Fibroblast of the conjunctiva (primary cell): Measurements from ENCODE around the gene TREML4.
"Not testable (repeated sequence)": the region's sequence is repeated elsewhere in the genome, so short reads cannot be mapped to it uniquely, and the experiment has no call there.

Experiments
- DNase-seq: peaks from one replicate; pipeline ENCODE4 v3.0.0-alpha.2; 2010; ENCODE audit warnings: low read depth

TREML4 gene

DNA sequence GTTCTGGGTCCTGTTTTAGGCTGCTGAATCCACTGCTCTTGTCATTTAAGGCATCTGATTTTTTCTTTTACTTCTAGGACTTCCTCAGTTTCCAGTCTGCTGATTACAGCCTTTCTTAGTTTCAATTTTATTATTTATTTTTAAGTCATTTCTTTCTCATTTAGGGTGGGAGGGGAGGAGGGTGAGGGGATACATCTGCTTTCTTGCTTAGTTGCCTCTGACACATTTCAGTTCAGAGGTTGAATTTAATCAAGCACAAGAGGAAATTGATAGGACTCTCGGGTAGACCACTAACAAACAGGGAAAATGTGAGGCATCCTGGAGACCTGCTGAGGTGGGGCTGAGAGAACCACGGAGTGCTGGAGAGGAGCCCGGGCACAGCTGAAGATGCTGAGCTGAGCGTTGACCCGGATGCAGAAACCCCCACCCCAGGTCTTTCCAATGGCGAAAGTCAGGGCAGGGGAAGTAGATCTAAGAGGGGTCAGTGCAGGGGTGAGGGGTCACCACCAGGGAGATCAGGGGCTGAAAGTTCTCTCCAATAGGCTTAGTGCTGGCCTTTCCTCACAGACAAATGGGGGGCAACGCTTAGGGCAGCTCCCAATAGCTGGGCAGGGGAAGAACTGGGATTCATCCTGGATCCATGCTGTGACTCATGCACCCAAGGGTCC lies 19.6 kb upstream of the TREML4 start:
- DNase-seq: no peak

DNA sequence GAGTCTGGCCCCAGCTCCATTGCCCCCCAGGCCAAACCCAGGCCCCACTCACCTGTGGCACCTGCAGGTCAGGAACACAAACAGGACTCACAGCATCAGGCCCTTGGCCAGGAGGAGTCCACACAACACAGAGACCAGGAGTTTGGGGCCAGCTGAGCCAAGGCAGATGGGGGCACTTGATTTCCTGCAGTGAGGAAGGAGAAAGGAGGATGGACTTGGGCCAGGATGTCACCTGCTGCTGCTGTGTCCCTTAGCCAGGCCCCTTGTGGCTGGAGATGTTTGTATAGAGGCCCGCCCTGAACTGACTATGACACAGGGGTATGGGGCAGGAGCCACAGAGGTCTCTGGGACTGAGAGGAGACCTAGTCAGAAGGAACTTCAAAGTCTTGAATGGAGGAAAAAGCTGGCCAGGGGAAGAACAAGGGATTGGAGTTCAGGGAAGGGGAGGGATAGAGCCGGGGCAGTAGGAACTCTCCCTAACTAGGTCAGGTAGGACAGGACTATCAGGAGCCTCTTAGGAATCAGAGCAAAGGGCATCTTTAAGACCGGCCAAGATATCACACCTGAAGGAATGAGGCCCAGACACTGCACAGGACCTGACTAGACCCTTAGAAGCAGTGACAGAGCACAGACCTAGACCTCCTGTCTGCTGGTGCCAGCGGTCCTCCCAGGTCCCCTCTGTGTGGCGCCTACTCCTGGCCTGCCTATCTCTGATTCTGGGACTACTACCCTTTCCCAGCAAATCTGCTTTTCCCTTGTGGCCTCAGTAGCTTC lies 18.4 kb upstream of the TREML4 start:
- DNase-seq: no peak

DNA sequence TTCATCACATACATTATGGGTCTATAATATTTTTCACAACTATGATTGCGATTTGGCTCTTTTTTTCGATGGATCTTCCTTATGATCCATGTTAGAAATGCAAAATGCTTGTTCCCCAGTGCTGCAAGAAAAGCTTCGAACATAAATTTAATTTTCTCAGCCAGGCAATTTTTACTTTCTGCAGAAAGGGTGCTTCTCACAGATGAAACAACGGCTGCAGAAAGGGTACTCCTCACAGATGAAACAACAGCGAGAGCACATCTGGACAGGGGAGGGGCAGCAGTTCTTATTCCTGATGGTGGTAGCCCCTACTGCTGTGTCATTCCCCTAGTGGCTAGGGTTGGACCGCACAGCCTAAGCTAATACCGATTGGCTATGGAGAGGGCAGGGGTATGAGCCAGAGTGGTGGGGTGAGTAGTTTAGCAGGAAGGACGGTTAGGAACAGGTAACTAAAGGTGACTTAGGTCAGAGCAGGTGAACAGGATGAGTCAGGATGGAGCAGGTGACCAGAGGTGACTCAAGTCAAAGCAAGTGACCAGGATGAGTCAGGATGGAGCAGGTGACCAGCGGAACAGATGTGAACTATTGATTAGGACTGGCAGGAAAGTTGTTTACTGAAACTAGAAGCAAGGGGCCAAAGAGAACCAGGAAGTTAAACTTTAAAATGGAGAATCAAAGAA lies 13.4 kb upstream of the TREML4 start:
- no peak for DNase-seq

DNA sequence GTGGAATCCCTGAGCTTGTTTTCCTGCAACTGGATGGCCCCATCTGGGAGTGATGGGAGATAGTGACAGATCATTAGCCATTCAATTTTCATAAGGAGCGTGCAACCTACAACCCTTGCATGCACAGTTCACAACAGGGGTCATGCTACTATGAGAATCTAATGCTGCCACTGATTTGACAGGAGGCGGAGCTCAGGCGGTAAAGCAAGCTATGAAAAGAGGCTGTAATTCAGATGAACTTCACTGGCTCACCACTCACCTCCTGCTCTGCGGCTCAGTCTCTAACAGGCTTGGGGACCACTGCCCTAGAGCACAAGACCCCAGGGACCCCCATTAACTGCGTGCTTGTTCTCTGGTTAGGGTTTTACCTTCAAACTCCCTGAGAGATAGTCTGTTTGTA lies 12.4 kb upstream of the TREML4 start:
- no peak for DNase-seq

- DNase-seq: no peak
These were observed 11.5 kb upstream of the TREML4 start for GRCh38 chr6:41216616-41217015.

DNA sequence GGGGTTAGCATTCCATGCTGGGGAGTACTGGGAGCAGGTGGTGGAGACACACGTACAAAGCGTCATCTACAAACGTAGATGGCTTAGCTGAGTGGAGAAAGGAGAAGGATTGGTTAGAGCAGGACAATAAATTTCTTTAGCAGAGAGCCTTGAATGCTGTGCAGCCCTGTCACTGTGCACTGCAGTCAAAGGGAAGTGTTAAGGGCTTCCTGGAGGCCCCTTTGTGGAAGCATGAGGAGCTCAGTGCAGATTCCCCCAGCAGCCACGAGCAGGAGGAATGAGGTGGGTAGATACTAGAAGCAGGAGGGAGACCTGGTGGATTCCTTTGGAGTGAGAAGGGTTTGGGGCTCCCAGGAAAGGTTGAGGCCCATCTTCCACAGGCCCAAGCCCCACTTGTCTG lies 6.1 kb upstream of the TREML4 start:
- DNase-seq: no peak

- DNase-seq: no peak
These were observed 5.6 kb upstream of the TREML4 start for GRCh38 chr6:41222513-41222912.

- no peak for DNase-seq
These were observed 3.3 kb upstream of the TREML4 start for GRCh38 chr6:41224800-41225199.

DNA sequence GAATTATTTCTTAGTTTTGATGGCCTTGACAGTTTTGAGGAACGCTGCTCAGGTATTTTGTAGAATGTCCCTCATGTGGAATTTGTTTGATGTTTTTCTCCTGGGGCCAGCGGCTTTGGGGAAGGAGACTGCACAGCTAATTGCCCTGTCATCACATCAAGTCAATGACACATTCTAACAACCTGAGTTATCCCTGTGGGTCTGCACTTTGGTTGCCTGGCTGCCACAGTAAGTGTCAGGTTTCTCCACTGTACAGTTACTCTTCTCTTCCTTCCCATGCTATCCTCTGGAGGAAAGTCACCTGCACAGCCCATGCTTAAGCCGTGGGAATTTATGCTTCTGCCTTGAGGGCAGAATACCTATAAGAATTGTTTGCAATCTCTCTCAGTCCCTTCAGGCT lies 1.4 kb upstream of the TREML4 start:
- no peak for DNase-seq

DNA sequence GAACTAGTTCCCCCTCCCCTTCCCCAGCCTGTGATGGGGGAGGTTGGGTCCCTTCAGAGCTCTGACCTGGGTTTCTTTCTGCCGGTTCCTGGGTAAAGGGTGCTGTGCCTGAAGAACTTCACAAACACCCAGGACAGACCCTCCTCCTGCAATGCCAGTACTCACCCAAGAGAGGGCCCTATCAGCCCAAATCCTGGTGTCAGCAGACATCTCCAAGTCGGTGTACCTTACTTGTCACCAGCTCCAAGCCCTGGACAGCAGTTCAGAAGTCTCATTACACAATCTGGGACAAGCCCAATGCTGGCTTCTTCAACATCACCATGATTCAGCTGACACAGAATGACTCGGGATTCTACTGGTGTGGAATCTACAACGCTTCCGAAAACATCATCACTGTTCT lies 467 bp downstream of the TREML4 start:
- DNase-seq: no peak

- no peak for DNase-seq
These were observed 1.6 kb downstream of the TREML4 start for GRCh38 chr6:41229721-41230120.

- DNase-seq: no peak
These were observed 3.1 kb downstream of the TREML4 start for GRCh38 chr6:41231246-41231645.

GRCh38 chr6:41232667-41233066 lies 4.5 kb downstream of the TREML4 start:
- no peak for DNase-seq

- no peak for DNase-seq
These were observed 8.1 kb downstream of the TREML4 start for GRCh38 chr6:41236276-41236675.

DNA sequence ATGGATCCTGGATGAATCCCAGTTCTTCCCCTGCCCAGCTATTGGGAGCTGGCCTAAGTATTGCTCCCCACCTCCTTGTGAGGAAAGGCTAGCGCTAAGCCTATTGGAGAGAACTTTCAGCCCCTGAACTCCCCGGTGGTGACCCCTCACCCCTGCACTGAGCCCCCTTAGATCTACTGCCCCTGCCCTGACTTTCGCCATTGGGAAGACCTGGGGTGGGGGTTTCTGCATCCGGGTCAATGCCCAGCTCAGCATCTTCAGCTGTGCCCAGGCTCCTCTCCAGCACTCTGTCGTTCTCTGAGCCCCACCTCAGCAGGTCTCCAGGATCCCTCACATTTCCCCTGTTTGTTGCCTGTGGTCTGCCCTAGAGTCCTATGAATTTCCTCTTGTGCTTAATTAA lies 9.0 kb downstream of the TREML4 start:
- no peak for DNase-seq

DNA sequence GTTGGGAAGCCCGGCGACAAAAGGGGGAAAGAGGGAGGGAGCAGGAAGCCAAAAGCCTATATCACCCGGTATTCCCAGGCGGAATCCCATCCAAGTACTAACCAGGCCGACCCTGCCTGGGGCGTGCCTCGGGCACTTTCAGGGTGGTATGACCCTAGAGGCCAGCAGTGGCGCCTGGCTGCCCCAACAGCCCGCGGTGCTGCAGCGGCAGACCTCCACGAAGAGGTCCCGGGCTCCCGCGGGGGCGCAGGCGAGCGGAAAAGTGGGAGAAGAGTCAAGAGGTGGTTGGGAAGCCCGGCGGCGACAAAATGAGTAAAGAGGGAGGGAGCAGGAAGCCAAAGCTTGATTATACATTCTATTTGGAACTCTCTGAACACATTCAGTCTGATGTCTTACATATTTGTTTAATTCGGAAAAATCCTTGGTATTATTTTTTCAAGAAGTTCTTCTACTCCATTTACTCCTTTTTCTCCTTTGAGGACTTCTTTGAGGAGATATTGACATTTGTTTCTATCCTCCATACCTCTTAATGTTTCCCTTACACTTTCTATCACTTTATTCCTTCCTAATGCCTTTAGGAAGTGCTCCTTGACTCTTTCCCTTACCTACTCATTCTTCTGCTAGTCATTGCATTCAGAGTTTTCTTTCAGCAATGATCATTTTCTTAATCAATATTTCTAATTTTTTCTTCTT lies 11.5 kb downstream of the TREML4 start:
- no peak for DNase-seq

DNA sequence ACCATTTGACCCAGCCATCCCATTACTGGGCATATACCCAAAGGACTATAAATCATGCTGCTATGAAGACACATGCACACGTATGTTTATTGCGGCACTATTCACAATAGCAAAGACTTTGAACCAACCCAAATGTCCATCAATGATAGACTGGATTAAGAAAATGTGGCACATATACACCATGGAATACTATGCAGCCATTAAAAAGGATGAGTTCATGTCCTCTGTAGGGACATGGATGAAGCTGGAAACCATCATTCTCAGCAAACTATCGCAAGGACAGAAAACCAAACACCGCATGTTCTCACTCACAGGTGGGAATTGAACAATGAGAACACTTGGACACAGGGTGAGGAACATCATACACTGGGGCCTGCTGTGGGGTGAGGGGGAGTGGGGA lies 18.4 kb downstream of the TREML4 start:
- DNase-seq: not testable (repeated sequence)

- DNase-seq: no peak
These were observed 19.2 kb downstream of the TREML4 start for GRCh38 chr6:41247288-41247865.

DNA sequence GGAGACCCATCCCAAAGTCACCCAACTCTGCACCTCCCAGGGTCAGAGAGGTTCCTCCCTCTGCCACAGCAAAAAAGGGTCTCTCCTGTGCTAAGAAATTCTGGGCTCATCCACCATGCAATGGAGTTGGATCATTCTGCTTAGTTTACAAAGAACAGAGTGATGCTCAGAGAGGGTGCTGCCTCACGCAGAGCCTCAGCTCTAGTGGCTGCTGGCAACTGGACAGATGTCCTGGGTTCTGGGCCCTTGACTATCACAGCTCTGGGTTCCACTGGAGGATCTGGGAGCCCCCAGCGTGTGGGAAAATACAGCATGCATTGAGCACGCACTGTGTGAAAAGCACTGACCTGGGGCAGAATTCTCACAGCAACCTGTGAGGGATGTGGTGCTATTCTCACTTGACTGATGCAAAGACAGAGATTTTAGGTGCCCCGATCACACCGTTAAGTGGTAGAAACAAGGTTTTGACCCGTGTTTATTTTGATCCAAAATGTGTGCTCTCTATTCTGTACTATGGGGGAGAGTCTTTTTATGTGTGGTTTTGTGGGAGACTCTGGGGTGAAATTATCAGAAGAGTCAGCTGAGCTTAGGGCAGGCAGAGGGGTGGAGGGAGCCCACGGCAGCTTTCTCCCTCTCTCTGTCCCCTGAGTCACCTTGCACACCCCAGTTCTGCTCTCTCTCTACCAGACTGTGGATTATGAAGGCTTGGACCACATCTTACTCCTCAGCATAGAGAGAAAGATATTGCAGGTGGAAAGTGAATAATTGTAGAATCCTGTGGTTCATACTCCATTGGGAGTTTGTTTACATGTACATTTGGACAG lies 19.9 kb downstream of the TREML4 start:
- DNase-seq: no peak

GRCh38 chr6:41252401-41253169 lies 24.4 kb downstream of the TREML4 start:
- DNase-seq: no peak

DNA sequence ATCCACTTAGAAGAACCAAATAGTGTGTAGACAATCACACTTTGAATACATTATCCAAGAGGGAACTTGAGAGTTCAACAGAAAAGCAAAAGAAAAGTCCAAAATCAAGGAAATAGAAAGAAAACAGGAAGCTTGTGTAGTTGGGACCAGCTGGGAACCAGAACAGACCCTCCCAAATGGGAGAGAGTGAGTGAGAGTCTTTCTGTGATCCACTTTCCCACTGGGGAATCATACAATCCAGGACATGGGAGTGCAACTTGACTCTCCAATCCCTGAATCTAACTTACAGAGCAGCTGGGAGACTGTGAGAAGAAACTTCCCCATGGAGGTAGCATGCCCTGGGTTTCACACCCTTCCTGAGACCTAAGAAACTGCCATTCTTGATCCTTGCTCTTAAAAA lies 27.0 kb downstream of the TREML4 start:
- DNase-seq: no peak
